Transverse colon (tissue), 4 donors: ENCODE data around the gene HEATR5B. TPM values are rescaled to one million over a fixed set of nuclear protein-coding genes. Genes with fewer than 3 reads are reported as not detected.

Experiments used
- DNase-seq: peaks from one replicate; pipeline ENCODE4 v3.0.0-alpha.2; 2019
- H3K27ac ChIP-seq, 4 donors: fragments of 200-600 bp; sonication (generic); 2 replicates each; pipeline ENCODE4 v1.5.1; 2016 to 2018; ENCODE audit warnings: inconsistent platforms in 4 of 4
- H3K27me3 ChIP-seq: fragments of 200-600 bp; sonication (generic); 2 replicates; pipeline ENCODE4 v1.5.1; 2017; ENCODE audit warnings: inconsistent platforms
- H3K36me3 ChIP-seq, 4 donors: fragments of 200-600 bp; sonication (generic); 2 replicates each; pipeline ENCODE4 v1.5.1; 2017 to 2019; ENCODE audit warnings: inconsistent platforms in 4 of 4
- H3K4me1 ChIP-seq, 4 donors: fragments of 200-600 bp; sonication (generic); 2 replicates each; pipeline ENCODE4 v1.5.1; 2017 to 2020; ENCODE audit warnings: inconsistent platforms in 4 of 4
- H3K4me3 ChIP-seq, 4 donors: fragments of 200-600 bp; sonication (generic); 1 replicate in 1 of 4; 2 replicates in 3 of 4; pipeline versions ENCODE4 v1.5.1 to v1.6.1; 2017 to 2019; ENCODE audit warnings: inconsistent platforms in 4 of 4
- H3K9me3 ChIP-seq, 2 donors: fragments of 200-600 bp; sonication (generic); 2 replicates each; pipeline ENCODE4 v1.5.1; 2017 to 2019; ENCODE audit warnings: inconsistent platforms in 2 of 2
- EP300 ChIP-seq: sonication (generic); formaldehyde crosslinking; IDR thresholded peaks from one replicate; pipeline ENCODE4 v1.6.1; 2017; ENCODE audit warnings: antibody characterized with exemption, low read depth
- POLR2A ChIP-seq: fragments of 450-650 bp; IDR thresholded peaks from one replicate; pipeline ENCODE4 v1.6.1; 2016; ENCODE audit warnings: antibody characterized with exemption, mild to moderate bottlenecking, moderate library complexity
- POLR2AphosphoS5 ChIP-seq, 3 donors: sonication (generic); formaldehyde crosslinking; IDR thresholded peaks; one replicate each; pipeline ENCODE4 v1.6.1; 2016; ENCODE audit warnings: antibody characterized with exemption in 3 of 3
- WGBS, 2 donors: methylation state at CpG; one replicate each; pipeline ENCODE4 v1.1.5; 2018; ENCODE audit warnings: low coverage in 1 of 2; 5-methylcytosine and 5-hydroxymethylcytosine counted together
- in situ Hi-C, 4 donors: fragments of 200-750 bp; cut with MboI; loops; one replicate each; pipeline versions ENCODE4 v1.15.0 to v1.15.1; 2017; ENCODE audit warnings: low sequenced_read_pairs in 3 of 4, low pct_ligation_motif_present in 1 of 4, low pct_unique_long_range_greater_than_20kb in 1 of 4
- intact Hi-C: fragments of 100-400 bp; cut with DNase I; formaldehyde crosslinking; loops from one replicate; pipeline ENCODE4 v1.15.1; 2023; ENCODE audit warnings: low total_unique reads
- total RNA-seq, 4 donors: library from RNA; depleted of rRNA; stranded (reverse); fragments of >200 nt; gene quantifications; one replicate each; pipeline ENCODE4 v1.1.0, GENCODE V29; 2016
- TF ChIP-seq, protein P1 (sequence below), 5 experiments: fragments of 200-600 bp in 3 of 5; fragments of 450-650 bp in 2 of 5; sonication (generic) in 3 of 5; IDR thresholded peaks; 1 replicate in 2 of 5; 2 replicates in 3 of 5; pipeline ENCODE4 v1.5.1; 2016 to 2017; ENCODE audit warnings: antibody characterized with exemption in 5 of 5, inconsistent platforms in 3 of 5, mild to moderate bottlenecking in 2 of 5, moderate library complexity in 1 of 5

HEATR5B gene
- total RNA-seq, 4 donors from 2014 or later: 17.9 to 45.4 (median 29.9) TPM

DNA sequence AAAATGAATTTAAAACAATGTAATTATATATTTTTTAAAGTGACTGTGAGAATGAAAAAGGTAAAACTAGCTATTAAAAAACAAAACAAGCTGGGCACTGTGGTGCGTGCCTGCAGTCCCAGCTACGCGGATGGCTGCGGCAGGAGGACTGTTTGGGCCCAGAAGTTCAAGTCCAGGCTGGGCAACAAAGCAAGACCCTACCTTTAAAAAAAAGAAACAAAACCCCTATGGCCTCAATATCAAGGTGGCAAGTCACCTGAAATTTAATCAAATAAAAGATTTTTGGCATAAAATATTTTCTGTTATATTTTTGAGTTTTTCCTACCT lies 70.9 kb downstream of the HEATR5B start:
- TF ChIP-seq POLR2AphosphoS5 (IDR thresholded peaks at IDR 0.05) (no peak), POLR2A (no peak), EP300 (no peak)
- TF ChIP-seq, protein P1, sequence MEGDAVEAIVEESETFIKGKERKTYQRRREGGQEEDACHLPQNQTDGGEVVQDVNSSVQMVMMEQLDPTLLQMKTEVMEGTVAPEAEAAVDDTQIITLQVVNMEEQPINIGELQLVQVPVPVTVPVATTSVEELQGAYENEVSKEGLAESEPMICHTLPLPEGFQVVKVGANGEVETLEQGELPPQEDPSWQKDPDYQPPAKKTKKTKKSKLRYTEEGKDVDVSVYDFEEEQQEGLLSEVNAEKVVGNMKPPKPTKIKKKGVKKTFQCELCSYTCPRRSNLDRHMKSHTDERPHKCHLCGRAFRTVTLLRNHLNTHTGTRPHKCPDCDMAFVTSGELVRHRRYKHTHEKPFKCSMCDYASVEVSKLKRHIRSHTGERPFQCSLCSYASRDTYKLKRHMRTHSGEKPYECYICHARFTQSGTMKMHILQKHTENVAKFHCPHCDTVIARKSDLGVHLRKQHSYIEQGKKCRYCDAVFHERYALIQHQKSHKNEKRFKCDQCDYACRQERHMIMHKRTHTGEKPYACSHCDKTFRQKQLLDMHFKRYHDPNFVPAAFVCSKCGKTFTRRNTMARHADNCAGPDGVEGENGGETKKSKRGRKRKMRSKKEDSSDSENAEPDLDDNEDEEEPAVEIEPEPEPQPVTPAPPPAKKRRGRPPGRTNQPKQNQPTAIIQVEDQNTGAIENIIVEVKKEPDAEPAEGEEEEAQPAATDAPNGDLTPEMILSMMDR (IDR thresholded peaks at IDR 0.05): no peak
- H3K36me3 ChIP-seq: peaks cover 0 to 75% (median 20%) of the 10 kb centered on the region in 4 donors
- no peaks in the 10 kb centered on the region for H3K9me3 ChIP-seq
- H3K27ac ChIP-seq: no peak overlapping the region
- intact Hi-C loops: no loop called here
- H3K4me3 ChIP-seq: no peak overlapping the region
- H3K4me1 ChIP-seq: no peaks in the 10 kb centered on the region
- 92 to 98% methylated on average over 4 of the region's 4 CpGs for WGBS, 2 donors
- in situ Hi-C loops: loop anchor here in 2 of 4 donors (25.0 kb wide), 1 partner anchor 226 kb away; no protein-coding TSS in a partner anchor
- H3K27me3 ChIP-seq: no peaks in the 10 kb centered on the region
- DNase-seq: no peak

- Histone ChIP-seq H3K9me3 (no peaks in the 10 kb centered on the region), H3K27me3 (no peaks in the 10 kb centered on the region), H3K27ac (no peak overlapping the region), H3K4me3 (no peak overlapping the region), H3K4me1 (no peaks in the 10 kb centered on the region), H3K36me3 (peaks cover 0 to 66% (median 16%) of the 10 kb centered on the region in 4 donors)
- DNase-seq: no peak
- 66 to 81% methylated on average over 5 of the region's 5 CpGs for WGBS, 2 donors
- in situ Hi-C loops: loop anchor here in 2 of 4 donors (25.0 kb wide), 1 partner anchor 224 kb away; no protein-coding TSS in a partner anchor
- intact Hi-C loops: no loop called here
- TF ChIP-seq, protein P1 (IDR thresholded peaks at IDR 0.05): no peak
- TF ChIP-seq POLR2A (no peak), POLR2AphosphoS5 (IDR thresholded peaks at IDR 0.05) (no peak)
These were observed 73.0 kb downstream of the HEATR5B start for GRCh38 chr2:37011130-37011529.

DNA sequence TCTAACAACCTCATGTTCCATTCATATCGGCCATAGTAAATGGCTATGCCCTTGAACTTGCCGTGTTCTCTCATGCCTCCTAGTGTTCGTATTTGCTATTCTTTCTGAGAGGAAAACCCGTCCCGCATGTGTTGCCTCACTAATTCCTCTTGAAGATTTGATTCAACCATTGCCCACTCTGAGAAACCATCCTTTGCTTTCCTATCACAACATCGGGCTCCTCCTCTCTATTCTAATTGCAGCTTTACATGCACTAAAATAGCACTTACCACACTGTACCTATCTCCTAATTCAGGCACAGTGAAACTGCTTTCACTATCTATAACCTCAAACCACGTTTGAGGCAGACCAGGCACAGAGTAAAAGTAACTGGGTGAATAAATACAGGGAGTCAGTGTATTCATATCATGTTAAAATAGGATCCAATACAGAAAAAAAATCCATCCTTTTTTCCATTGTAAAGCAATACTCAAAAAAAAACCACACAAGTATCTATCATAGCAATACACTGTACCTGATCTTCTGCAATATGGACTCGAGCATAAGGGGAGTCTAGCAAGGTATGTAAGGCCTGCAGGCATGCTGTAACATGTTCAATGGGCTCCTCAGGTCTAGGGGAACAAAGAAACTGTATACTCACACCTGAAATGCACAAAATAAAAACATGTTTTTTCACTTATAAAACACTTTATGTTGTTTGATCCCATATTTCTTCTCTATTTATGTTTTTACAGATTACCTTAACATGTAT lies 78.9 kb downstream of the HEATR5B start:
- H3K4me3 ChIP-seq: no peak overlapping the region
- TF ChIP-seq EP300: no peak
- no peak for TF ChIP-seq POLR2AphosphoS5 (IDR thresholded peaks at IDR 0.05)
- TF ChIP-seq, protein P1 (IDR thresholded peaks at IDR 0.05): peak; percentile 46 to 64 (median 59)
- TF ChIP-seq POLR2A: no peak
- H3K27ac ChIP-seq: peak overlapping the region in 1 of 4 donors; percentile 10
- no peaks in the 10 kb centered on the region for H3K27me3 ChIP-seq
- peaks cover 0 to 15% (median 6%) of the 10 kb centered on the region in 4 donors for H3K4me1 ChIP-seq
- H3K36me3 ChIP-seq: peaks cover 0 to 42% (median 18%) of the 10 kb centered on the region in 4 donors
- intact Hi-C loops (no loop called here), in situ Hi-C loops (loop anchor here in 3 of 4 donors (10.0 to 25.0 kb wide), 2 partner anchors 218 to 220 kb away; no protein-coding TSS in a partner anchor)
- H3K9me3 ChIP-seq: no peaks in the 10 kb centered on the region
- peak; percentile 21 for DNase-seq
- WGBS, 2 donors: 30 to 44% methylated on average over 7 to 8 of the region's 8 CpGs

- in situ Hi-C loops: loop anchor here in 3 of 4 donors (10.0 to 25.0 kb wide), 2 partner anchors 214 to 216 kb away; no protein-coding TSS in a partner anchor
- no peak for TF ChIP-seq POLR2AphosphoS5 (IDR thresholded peaks at IDR 0.05)
- no peak for TF ChIP-seq EP300
- no peak for TF ChIP-seq POLR2A
- Histone ChIP-seq H3K36me3 (peaks cover 0 to 49% (median 24%) of the 10 kb centered on the region in 4 donors), H3K4me3 (no peak overlapping the region), H3K9me3 (no peaks in the 10 kb centered on the region), H3K27me3 (no peaks in the 10 kb centered on the region), H3K4me1 (peaks cover 0 to 16% (median 8%) of the 10 kb centered on the region in 4 donors), H3K27ac (peak overlapping the region in 2 of 4 donors; percentile 27 to 37)
- intact Hi-C loops: no loop called here
- 51 to 59% methylated on average over 2 of the region's 2 CpGs for WGBS, 2 donors
- no peak for DNase-seq
These were observed 83.1 kb downstream of the HEATR5B start for GRCh38 chr2:37000988-37001556.
